Bone marrow (tissue), 2 donors: ENCODE measurements around the gene ACOT9.
"Not testable (repeated sequence)": the region's sequence is repeated elsewhere in the genome, so short reads cannot be mapped to it uniquely, and the experiment has no call there.

ENCODE experiments used
- DNase-seq, 2 donors: peaks; one replicate each; lab custom pipeline; 2025; lab: John Stamatoyannopoulos, UW

ACOT9 gene

GRCh38 chrX:23742697-23743622 is at the start of gene ACOT9:
TSS of gene ACOT9 (minus strand) at chrX:23743276. CDS start at chrX:23743144, 132 bp downstream.
- DNase-seq: peak; percentile 14 to 76

GRCh38 chrX:23790155-23790497 is 47.0 kb upstream of the ACOT9 start:
- DNase-seq: no peak

GRCh38 chrX:23789386-23790154 is 46.5 kb upstream of the ACOT9 start:
- DNase-seq: no peak

- DNase-seq: no peak
Measured at GRCh38 chrX:23788946-23789345, 45.9 kb upstream of the ACOT9 start.

GRCh38 chrX:23788521-23788920 is 45.4 kb upstream of the ACOT9 start:
- DNase-seq: no peak

- DNase-seq: no peak
Measured at GRCh38 chrX:23787745-23788118, 44.7 kb upstream of the ACOT9 start.

GRCh38 chrX:23786268-23786815 is 43.3 kb upstream of the ACOT9 start:
- no peak for DNase-seq

GRCh38 chrX:23785580-23785979 is 42.5 kb upstream of the ACOT9 start:
- no peak for DNase-seq

- peak in 1 of 2 donors; percentile 69 for DNase-seq
Measured at GRCh38 chrX:23784470-23785331, 41.6 kb upstream of the ACOT9 start.

- DNase-seq: no peak
Measured at GRCh38 chrX:23783589-23784469, 40.8 kb upstream of the ACOT9 start.

GRCh38 chrX:23782863-23783588 is 40.0 kb upstream of the ACOT9 start, which contains the start of gene SAT1:
TSS of gene SAT1 (plus strand) at chrX:23783173. CDS start at chrX:23783352, 179 bp downstream.
- peak; percentile 72 to 87 for DNase-seq

- no peak for DNase-seq
Measured at GRCh38 chrX:23782455-23782854, 39.4 kb upstream of the ACOT9 start.

- DNase-seq: no peak
Measured at GRCh38 chrX:23779025-23779424, 35.9 kb upstream of the ACOT9 start.

GRCh38 chrX:23776363-23776762 is 33.3 kb upstream of the ACOT9 start:
- no peak for DNase-seq

GRCh38 chrX:23773601-23774175 is 30.6 kb upstream of the ACOT9 start:
- DNase-seq: peak in 1 of 2 donors; percentile 73

- DNase-seq: not testable (repeated sequence)
Measured at GRCh38 chrX:23771086-23771485, 28.0 kb upstream of the ACOT9 start.

- DNase-seq: no peak
Measured at GRCh38 chrX:23770142-23770541, 27.1 kb upstream of the ACOT9 start.

- DNase-seq: no peak
Measured at GRCh38 chrX:23766650-23767551, 23.8 kb upstream of the ACOT9 start.

- no peak for DNase-seq
Measured at GRCh38 chrX:23765868-23766267, 22.8 kb upstream of the ACOT9 start.
